Sigmoid colon (tissue), 7 donors: ENCODE data around the gene CDK5R1. TPM values are rescaled to one million over a fixed set of nuclear protein-coding genes. Genes with fewer than 3 reads are reported as not detected.

ENCODE experiments used
- DNase-seq: peaks from one replicate; pipeline ENCODE4 v3.0.0-alpha.2; 2019
- H3K27ac ChIP-seq, 4 donors: fragments of 200-600 bp; sonication (generic); one replicate each; pipeline ENCODE4 v1.5.1; 2016 to 2019; ENCODE audit warnings: mild to moderate bottlenecking in 1 of 4
- H3K27me3 ChIP-seq, 3 donors: fragments of 200-600 bp; sonication (generic); one replicate each; pipeline ENCODE4 v1.5.1; 2019; ENCODE audit warnings: mild to moderate bottlenecking in 1 of 3
- H3K36me3 ChIP-seq, 4 donors: fragments of 200-600 bp; sonication (generic); one replicate each; pipeline ENCODE4 v1.5.1; 2016 to 2019
- H3K4me1 ChIP-seq, 4 donors: fragments of 200-600 bp; sonication (generic); one replicate each; pipeline ENCODE4 v1.5.1; 2017 to 2019
- H3K4me3 ChIP-seq, 4 donors: fragments of 200-600 bp; sonication (generic); one replicate each; pipeline ENCODE4 v1.5.1; 2017 to 2019; ENCODE audit warnings: mild to moderate bottlenecking in 2 of 4, moderate library complexity in 1 of 4
- H3K9me3 ChIP-seq, 4 donors: fragments of 200-600 bp in 3 of 4; sonication (generic) in 3 of 4; one replicate each; pipeline versions ENCODE4 v1.5.1 to v1.6.1; 2013 to 2019
- EP300 ChIP-seq, 4 donors: sonication (generic); formaldehyde crosslinking; IDR thresholded peaks; one replicate each; pipeline ENCODE4 v1.6.1; 2017; ENCODE audit warnings: antibody characterized with exemption in 4 of 4
- POLR2A ChIP-seq, 2 donors: fragments of 450-650 bp; IDR thresholded peaks; one replicate each; pipeline ENCODE4 v1.6.1; 2016; ENCODE audit warnings: antibody characterized with exemption in 2 of 2, mild to moderate bottlenecking in 2 of 2, moderate library complexity in 2 of 2
- POLR2AphosphoS5 ChIP-seq, 4 donors: sonication (generic); formaldehyde crosslinking; IDR thresholded peaks; one replicate each; pipeline ENCODE4 v1.6.1; 2017; ENCODE audit warnings: antibody characterized with exemption in 4 of 4
- WGBS, 2 donors: extraction: QIAGEN DNeasy Blood & Tissue Kit; methylation state at CpG; one replicate each; pipeline ENCODE4 v1.1.7; 2013; 5-methylcytosine and 5-hydroxymethylcytosine counted together
- intact Hi-C: fragments of 100-400 bp; cut with DNase I; formaldehyde crosslinking; loops from one replicate; pipeline ENCODE4 v1.15.1; 2023
- polyA plus RNA-seq, 3 donors: library from polyadenylated mRNA; stranded (reverse); fragments of 200-250 nt; gene quantifications; one replicate each; pipeline ENCODE4 v1.2.3, GENCODE V29; 2013
- total RNA-seq, 4 donors: library from RNA; depleted of rRNA; stranded (reverse); fragments of >200 nt; gene quantifications; one replicate each; pipeline ENCODE4 v1.1.0, GENCODE V29; 2016
- TF ChIP-seq, protein P1 (sequence below), 4 experiments: fragments of 450-650 bp in 3 of 4; fragments of 200-600 bp in 1 of 4; IDR thresholded peaks; one replicate each; pipeline ENCODE4 v1.5.1; 2016 to 2019; ENCODE audit warnings: antibody characterized with exemption in 4 of 4, mild to moderate bottlenecking in 3 of 4, moderate library complexity in 2 of 4
- donor health status: healthy with polysubstance abuse.
- donor health status: Bipolar disorder and iron deficiency.
- donor health status: healthy.

The CDK5R1 gene
- total and polyA plus RNA-seq, 7 donors = under 0.01 to 3.8 (median 1.1) TPM

DNA sequence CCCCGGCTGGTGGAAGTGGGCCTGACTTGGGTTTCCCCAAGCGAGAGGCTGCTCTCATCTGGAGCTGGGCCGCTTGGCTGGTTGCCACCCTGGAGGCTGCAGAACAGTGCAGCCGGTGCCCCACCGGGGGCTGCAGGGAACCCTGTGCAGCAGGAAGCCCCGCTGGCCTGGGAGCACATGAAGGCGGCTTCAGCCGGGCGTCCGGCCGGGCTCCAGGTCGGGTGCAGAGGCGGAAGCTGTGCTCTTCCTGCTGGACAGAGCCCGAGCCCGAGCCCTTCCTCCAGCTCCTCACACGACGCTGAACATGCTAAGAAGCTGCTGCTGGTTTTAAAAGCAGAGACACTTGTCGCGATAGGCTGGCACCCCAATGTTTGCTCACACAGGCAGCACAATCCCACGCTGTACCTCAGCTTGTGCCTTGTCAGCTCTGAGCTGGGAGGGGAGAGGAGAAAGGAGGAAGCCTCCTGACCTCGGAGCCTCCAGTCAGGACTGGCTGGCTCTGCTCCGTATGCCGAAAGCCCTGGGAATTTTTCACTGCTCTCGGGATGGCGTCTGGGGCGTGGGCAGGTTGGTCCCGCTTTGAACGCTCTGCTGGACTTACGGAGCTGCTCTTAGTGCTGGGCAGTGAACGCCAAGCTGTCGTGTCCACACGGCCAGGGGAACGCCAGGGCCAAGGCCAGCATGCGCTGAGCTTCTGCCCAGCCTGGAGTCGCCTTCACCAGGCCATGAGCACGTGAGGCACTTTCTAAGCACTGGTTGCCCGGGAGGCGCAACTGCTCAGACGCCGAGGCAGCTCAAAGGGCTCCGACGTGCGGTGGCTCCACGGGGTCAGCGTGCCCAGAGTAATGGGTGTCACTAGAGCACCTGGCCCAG, 8.8 kb downstream of the CDK5R1 start:
- Histone ChIP-seq H3K27ac (no peak overlapping the region), H3K36me3 (no peaks in the 10 kb centered on the region), H3K9me3 (no peaks in the 10 kb centered on the region), H3K4me1 (peaks cover 0 to 15% (median 3%) of the 10 kb centered on the region in 4 donors), H3K4me3 (no peak overlapping the region), H3K27me3 (no peaks in the 10 kb centered on the region)
- intact Hi-C loops = no loop called here
- WGBS, 2 donors = 71 to 89% methylated on average over 45 of the region's 45 CpGs
- TF ChIP-seq POLR2A (IDR thresholded peaks at IDR 0.05) (no peak), POLR2AphosphoS5 (IDR thresholded peaks at IDR 0.05) (no peak), EP300 (IDR thresholded peaks at IDR 0.05) (no peak)
- TF ChIP-seq, protein P1, sequence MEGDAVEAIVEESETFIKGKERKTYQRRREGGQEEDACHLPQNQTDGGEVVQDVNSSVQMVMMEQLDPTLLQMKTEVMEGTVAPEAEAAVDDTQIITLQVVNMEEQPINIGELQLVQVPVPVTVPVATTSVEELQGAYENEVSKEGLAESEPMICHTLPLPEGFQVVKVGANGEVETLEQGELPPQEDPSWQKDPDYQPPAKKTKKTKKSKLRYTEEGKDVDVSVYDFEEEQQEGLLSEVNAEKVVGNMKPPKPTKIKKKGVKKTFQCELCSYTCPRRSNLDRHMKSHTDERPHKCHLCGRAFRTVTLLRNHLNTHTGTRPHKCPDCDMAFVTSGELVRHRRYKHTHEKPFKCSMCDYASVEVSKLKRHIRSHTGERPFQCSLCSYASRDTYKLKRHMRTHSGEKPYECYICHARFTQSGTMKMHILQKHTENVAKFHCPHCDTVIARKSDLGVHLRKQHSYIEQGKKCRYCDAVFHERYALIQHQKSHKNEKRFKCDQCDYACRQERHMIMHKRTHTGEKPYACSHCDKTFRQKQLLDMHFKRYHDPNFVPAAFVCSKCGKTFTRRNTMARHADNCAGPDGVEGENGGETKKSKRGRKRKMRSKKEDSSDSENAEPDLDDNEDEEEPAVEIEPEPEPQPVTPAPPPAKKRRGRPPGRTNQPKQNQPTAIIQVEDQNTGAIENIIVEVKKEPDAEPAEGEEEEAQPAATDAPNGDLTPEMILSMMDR (IDR thresholded peaks at IDR 0.05) = no peak
- DNase-seq = peak; percentile 64

- intact Hi-C loops = no loop called here
- H3K27me3 ChIP-seq = no peaks in the 10 kb centered on the region
- TF ChIP-seq EP300 (IDR thresholded peaks at IDR 0.05) = no peak
- TF ChIP-seq POLR2AphosphoS5 (IDR thresholded peaks at IDR 0.05) = no peak
- TF ChIP-seq, protein P1 (IDR thresholded peaks at IDR 0.05) = no peak
- no peak for TF ChIP-seq POLR2A (IDR thresholded peaks at IDR 0.05)
- no peak overlapping the region for H3K27ac ChIP-seq
- H3K4me1 ChIP-seq = peaks cover 0 to 15% (median 3%) of the 10 kb centered on the region in 4 donors
- DNase-seq = peak; percentile 56
- WGBS, 2 donors = 89 to 91% methylated on average over 16 of the region's 16 CpGs
- H3K9me3 ChIP-seq = no peaks in the 10 kb centered on the region
- no peaks in the 10 kb centered on the region for H3K36me3 ChIP-seq
- no peak overlapping the region for H3K4me3 ChIP-seq
Measured at GRCh38 chr17:32496395-32497073, 9.7 kb downstream of the CDK5R1 start.

DNA sequence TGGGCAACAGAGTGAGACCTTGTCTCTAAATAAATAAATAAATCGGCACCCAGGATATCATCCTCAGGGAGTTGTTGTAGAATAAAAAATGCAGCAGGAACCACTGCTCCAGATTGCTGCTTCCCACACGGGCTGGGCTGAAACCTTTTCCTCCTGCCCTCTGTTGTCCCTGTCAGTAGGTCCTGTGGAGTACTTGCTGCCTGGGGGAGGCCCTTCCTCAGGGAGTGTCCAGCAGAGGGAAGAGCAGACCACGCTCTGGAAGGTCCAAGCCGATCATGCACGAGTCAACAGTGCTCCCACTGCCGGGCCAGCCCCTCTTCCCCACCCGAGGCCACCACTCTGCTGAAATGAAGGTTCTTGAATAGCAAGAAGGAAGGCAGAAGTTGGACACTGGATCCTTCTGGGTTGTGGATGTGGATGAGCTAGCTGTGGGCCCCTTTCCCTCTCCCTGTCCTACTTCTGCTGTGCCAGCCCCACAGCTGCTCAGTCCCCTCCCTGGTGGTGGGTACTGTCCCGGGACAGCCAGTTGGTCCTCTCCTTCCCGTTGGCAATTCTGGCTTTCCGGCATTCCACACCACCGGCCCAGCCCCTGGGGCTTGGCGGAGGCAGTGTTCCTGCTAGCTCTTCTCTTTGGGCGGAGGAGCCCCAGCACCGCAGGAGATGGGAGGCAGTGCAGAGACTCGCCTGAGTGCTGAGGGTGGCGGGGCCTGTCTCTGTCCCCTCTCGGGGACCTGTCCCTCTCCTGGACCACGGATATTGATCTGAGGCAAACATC, 10.8 kb downstream of the CDK5R1 start:
- intact Hi-C loops = no loop called here
- no peaks in the 10 kb centered on the region for H3K9me3 ChIP-seq
- no peak for TF ChIP-seq EP300 (IDR thresholded peaks at IDR 0.05)
- TF ChIP-seq POLR2AphosphoS5 (IDR thresholded peaks at IDR 0.05) = no peak
- TF ChIP-seq POLR2A (IDR thresholded peaks at IDR 0.05) = no peak
- TF ChIP-seq, protein P1 (IDR thresholded peaks at IDR 0.05) = no peak
- H3K27ac ChIP-seq = no peak overlapping the region
- H3K27me3 ChIP-seq = no peaks in the 10 kb centered on the region
- WGBS, 2 donors = 90 to 92% methylated on average over 18 of the region's 18 CpGs
- H3K4me3 ChIP-seq = no peak overlapping the region
- peak; percentile 49 for DNase-seq
- peaks cover 0 to 15% (median 3%) of the 10 kb centered on the region in 4 donors for H3K4me1 ChIP-seq
- H3K36me3 ChIP-seq = no peaks in the 10 kb centered on the region

DNA sequence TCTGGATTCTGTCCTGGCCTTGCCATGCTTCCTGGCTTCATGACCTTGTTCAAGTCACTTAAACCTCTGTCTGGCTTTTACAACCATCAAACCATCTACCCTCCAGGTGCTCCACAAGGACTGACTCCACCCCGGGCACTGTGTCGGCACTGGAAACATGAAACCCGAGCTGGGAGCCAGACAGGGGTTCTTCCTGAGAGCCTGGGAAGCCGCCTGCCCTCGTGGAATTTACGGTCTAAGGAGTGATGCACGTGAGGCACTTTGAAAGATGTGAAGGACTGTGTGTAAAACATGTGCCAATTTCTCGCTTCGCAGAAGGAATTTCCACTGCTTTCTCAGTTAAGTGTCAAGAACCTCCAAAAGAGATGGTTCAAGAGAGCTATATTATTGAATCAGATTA, 11.6 kb downstream of the CDK5R1 start:
- intact Hi-C loops = no loop called here
- no peak overlapping the region for H3K4me3 ChIP-seq
- WGBS, 2 donors = 85 to 86% methylated on average over 9 of the region's 9 CpGs
- peak; percentile 55 for DNase-seq
- TF ChIP-seq POLR2AphosphoS5 (IDR thresholded peaks at IDR 0.05) = no peak
- TF ChIP-seq, protein P1 (IDR thresholded peaks at IDR 0.05) = no peak
- no peak overlapping the region for H3K27ac ChIP-seq
- no peaks in the 10 kb centered on the region for H3K36me3 ChIP-seq
- no peaks in the 10 kb centered on the region for H3K9me3 ChIP-seq
- H3K27me3 ChIP-seq = no peaks in the 10 kb centered on the region
- H3K4me1 ChIP-seq = peaks cover 0 to 15% (median 3%) of the 10 kb centered on the region in 4 donors
